Lower leg skin (tissue), 3 donors: ENCODE data around the gene EIPR1.

Experiments
- POLR2A ChIP-seq, 2 donors: fragments of 450-650 bp; IDR thresholded peaks; one replicate each; pipeline ENCODE4 v1.6.1; 2016 to 2017; ENCODE audit warnings: antibody characterized with exemption in 2 of 2, mild to moderate bottlenecking in 1 of 2, moderate library complexity in 1 of 2
- TF ChIP-seq, protein P1 (sequence below), 3 donors: fragments of 450-650 bp; IDR thresholded peaks; one replicate each; pipeline ENCODE4 v1.5.1; 2016; ENCODE audit warnings: antibody characterized with exemption in 3 of 3, mild to moderate bottlenecking in 3 of 3, moderate library complexity in 2 of 3

DNA sequence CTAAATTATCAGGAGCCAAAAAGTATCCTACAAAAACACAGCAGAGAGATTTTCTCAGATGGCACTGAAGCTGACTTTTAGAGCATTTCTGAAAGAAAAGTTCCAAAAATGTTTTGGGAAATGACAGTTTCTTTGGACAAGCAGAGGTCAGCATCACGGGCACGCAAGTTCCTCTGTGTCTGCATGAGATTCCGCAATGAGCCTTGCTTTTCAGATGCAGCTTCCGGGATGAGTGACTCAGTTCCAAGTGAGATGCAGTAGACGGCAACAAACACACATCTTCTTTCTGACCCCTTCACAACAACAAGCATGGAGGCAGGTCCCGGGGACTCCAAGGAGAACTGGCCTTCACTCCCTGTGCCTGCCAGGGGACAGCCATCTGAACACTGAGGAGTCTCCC is 76.6 kb downstream of the EIPR1 start:
- TF ChIP-seq, protein P1, sequence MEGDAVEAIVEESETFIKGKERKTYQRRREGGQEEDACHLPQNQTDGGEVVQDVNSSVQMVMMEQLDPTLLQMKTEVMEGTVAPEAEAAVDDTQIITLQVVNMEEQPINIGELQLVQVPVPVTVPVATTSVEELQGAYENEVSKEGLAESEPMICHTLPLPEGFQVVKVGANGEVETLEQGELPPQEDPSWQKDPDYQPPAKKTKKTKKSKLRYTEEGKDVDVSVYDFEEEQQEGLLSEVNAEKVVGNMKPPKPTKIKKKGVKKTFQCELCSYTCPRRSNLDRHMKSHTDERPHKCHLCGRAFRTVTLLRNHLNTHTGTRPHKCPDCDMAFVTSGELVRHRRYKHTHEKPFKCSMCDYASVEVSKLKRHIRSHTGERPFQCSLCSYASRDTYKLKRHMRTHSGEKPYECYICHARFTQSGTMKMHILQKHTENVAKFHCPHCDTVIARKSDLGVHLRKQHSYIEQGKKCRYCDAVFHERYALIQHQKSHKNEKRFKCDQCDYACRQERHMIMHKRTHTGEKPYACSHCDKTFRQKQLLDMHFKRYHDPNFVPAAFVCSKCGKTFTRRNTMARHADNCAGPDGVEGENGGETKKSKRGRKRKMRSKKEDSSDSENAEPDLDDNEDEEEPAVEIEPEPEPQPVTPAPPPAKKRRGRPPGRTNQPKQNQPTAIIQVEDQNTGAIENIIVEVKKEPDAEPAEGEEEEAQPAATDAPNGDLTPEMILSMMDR (IDR thresholded peaks at IDR 0.05), result no peak
- TF ChIP-seq POLR2A (IDR thresholded peaks at IDR 0.05), result no peak
